Naive thymus-derived CD8-positive, alpha-beta T cell (primary cell): ENCODE results near the gene ZWINT. TPM values are rescaled to one million over a fixed set of nuclear protein-coding genes. Genes with fewer than 3 reads are reported as not detected.

Source experiments
- ATAC-seq, 2 donors: fragments of 150-1000 bp; cut with Tn5 transposase in 1 of 2; sonication (Bioruptor Pico), chemical (Tn5 transposase) in 1 of 2; 1 replicate in 1 of 2; 2 replicates in 1 of 2; pipeline ENCODE4 v1.10.0; 2021; ENCODE audit warnings: mild to moderate bottlenecking in 2 of 2, moderate library complexity in 2 of 2
- POLR2A ChIA-PET: fragments of 350-600 bp; sonication (Branson Sonifier 250); formaldehyde crosslinking; loops from one replicate; lab custom pipeline; 2021; ENCODE audit warnings: antibody characterized with exemption; lab: Charles Lee
- DNase-seq, 10 donors: peaks; one replicate each; pipeline versions ENCODE4 v3.0.0 to v3.0.0-alpha.2; 2020 to 2022
- H3K27ac Mint-ChIP-seq, 10 donors: one replicate each; pipeline ENCODE4 v1.8.0; 2020 to 2022; ENCODE audit warnings: mild to moderate bottlenecking in 10 of 10, mixed read lengths in 10 of 10, moderate library complexity in 4 of 10, inconsistent platforms in 1 of 10
- H3K27me3 Mint-ChIP-seq, 5 donors: one replicate each; pipeline ENCODE4 v1.8.0; 2021 to 2022; ENCODE audit warnings: mixed read lengths in 5 of 5
- H3K36me3 Mint-ChIP-seq, 3 donors: one replicate each; pipeline ENCODE4 v1.8.0; 2020 to 2022; ENCODE audit warnings: mixed read lengths in 3 of 3, mild to moderate bottlenecking in 2 of 3, inconsistent platforms in 1 of 3
- H3K4me1 Mint-ChIP-seq, 4 donors: one replicate each; pipeline ENCODE4 v1.8.0; 2021 to 2022; ENCODE audit warnings: mixed read lengths in 4 of 4
- H3K4me3 Mint-ChIP-seq, 10 donors: one replicate each; pipeline ENCODE4 v1.8.0; 2020 to 2022; ENCODE audit warnings: mild to moderate bottlenecking in 10 of 10, mixed read lengths in 10 of 10, moderate library complexity in 6 of 10, inconsistent platforms in 1 of 10
- H3K9me3 Mint-ChIP-seq, 9 donors: one replicate each; pipeline ENCODE4 v1.8.0; 2020 to 2022; ENCODE audit warnings: mixed read lengths in 9 of 9, mild to moderate bottlenecking in 3 of 9, inconsistent platforms in 1 of 9, moderate library complexity in 1 of 9
- polyA plus RNA-seq, 3 donors: library from polyadenylated mRNA; unstranded; fragments of 300-500 nt; fragmentation: Illumina TruSeq; gene quantifications; one replicate each; pipeline ENCODE4 v1.2.3, GENCODE V29; 2021
- total RNA-seq, 8 experiments: library from RNA in 2 of 8; stranded (reverse) in 2 of 8; gene quantifications; one replicate each; pipeline ENCODE4 v1.2.3 and lab custom pipeline; 2021 to 2026

The ZWINT gene
- total and polyA plus RNA-seq, 5 experiments from 2014 or later: 3.3 to 7.9 (median 6.3) TPM

DNA sequence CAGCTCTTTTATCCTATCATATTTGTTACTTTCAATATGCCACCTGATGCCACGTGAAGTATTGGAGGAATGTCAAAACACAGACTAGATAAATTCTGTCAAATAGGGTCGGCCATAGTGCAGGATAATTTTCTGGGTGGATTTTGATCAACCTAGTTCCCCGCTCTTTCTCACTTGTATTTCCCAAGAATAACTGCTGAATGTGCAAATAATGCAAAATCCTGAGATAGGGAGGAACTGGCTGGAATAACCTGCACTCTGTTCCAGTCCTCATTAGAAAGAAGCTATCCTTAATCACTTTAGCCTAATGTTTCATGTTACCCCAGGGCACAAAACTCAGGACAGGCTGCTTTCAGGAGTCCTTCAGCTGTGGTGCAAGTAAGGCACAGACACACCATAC lies 33.9 kb downstream of the ZWINT start:
- no peaks in the 10 kb centered on the region for H3K27me3 Mint-ChIP-seq
- ATAC-seq (no peak), DNase-seq (no peak)
- H3K27ac Mint-ChIP-seq: no peak overlapping the region
- no peaks in the 10 kb centered on the region for H3K36me3 Mint-ChIP-seq
- H3K4me1 Mint-ChIP-seq: no peaks in the 10 kb centered on the region
- peaks cover 0 to 10% (median 0%) of the 10 kb centered on the region in 9 donors for H3K9me3 Mint-ChIP-seq
- POLR2A ChIA-PET: no interaction called here
- no peak overlapping the region for H3K4me3 Mint-ChIP-seq

DNA sequence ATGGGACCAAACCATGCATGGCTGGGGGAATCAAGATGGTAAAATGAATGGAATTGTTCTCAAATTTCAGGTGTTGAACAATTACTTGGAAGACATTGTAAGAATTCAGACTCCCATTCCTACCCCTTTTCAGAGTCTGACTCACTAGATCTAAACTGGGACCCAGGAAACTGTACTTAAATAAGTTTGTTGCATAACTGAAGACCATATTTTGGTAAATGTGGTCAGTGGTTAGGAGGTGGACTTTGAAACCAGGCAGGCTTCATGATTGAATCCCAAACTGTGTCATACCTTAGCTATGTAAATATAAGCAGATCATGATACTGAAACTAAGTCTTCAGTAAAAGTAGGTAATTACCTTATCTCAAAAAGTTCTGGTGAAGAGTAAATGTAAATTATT lies 41.7 kb downstream of the ZWINT start:
- no peaks in the 10 kb centered on the region for H3K36me3 Mint-ChIP-seq
- H3K4me1 Mint-ChIP-seq: no peaks in the 10 kb centered on the region
- POLR2A ChIA-PET: no interaction called here
- no peak for ATAC-seq
- no peak for DNase-seq
- H3K27me3 Mint-ChIP-seq: no peaks in the 10 kb centered on the region
- peaks cover 0 to 16% (median 0%) of the 10 kb centered on the region in 9 donors for H3K9me3 Mint-ChIP-seq
- H3K27ac Mint-ChIP-seq: no peak overlapping the region
- H3K4me3 Mint-ChIP-seq: no peak overlapping the region

DNA sequence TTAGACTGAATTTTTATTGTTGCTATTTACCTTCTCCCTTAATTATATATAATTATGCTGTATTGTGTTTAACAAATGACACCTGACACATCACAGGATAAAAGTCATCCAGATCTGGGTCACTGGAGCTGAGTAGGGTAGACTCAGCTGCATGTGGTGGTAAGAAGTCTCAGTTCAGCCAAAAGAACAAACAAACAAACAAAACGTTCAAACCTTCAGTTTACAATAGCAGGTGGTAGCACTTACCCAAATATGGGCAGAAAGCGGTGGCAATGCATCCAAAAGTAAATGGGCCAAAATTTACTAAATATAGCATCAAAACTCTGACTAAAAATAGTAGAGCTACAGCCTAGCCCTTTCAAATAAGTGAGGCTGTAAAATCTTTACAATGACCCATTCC lies 42.2 kb downstream of the ZWINT start:
- Mint-ChIP-seq H3K27ac (no peak overlapping the region), H3K4me3 (no peak overlapping the region), H3K27me3 (no peaks in the 10 kb centered on the region), H3K4me1 (no peaks in the 10 kb centered on the region), H3K36me3 (no peaks in the 10 kb centered on the region), H3K9me3 (peaks cover 0 to 16% (median 0%) of the 10 kb centered on the region in 9 donors)
- POLR2A ChIA-PET: no interaction called here
- ATAC-seq: no peak
- DNase-seq: no peak

DNA sequence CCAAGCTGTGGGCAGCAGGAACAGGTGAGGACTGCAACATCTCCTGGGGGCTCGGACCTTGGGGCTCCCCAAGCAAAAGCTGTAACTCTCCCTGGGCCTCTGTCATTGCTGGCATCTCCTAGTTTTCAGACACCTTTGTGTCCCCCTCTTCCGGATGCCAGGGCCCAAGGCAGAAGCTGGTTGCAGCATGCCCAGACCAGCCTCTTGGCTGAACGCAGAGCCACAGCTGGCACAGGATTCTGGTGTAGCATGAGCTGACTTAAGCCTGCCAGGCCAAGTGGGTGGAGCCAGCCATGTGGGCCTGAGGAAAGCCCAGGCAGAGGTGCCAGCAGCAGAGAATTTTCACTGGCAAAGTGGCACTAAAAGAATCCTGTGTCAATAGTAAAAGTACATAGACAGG lies 43.5 kb downstream of the ZWINT start:
- POLR2A ChIA-PET: no interaction called here
- Mint-ChIP-seq H3K27me3 (no peaks in the 10 kb centered on the region), H3K4me3 (no peak overlapping the region), H3K27ac (no peak overlapping the region), H3K4me1 (no peaks in the 10 kb centered on the region), H3K36me3 (no peaks in the 10 kb centered on the region), H3K9me3 (peaks cover 0 to 13% (median 0%) of the 10 kb centered on the region in 9 donors)
- DNase-seq: no peak
- no peak for ATAC-seq

DNA sequence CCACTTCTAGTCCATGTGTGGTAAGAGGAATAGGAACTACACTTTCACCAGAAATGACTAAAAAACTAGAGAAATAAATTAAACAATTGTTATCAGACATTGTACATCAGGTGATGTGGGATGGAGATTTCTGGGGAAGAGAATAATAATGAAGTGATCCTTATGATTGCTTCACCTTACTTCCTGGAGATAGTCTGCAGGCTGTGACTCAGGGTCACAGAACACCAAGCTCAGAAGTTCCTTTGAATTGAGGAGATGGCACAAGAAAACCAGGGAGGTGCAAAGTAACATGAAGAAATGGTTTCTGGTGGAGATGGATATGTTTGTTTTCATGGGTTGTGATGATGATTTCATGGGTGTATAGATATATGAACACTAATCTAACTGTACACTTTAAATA lies 44.5 kb downstream of the ZWINT start:
- no peak overlapping the region for H3K4me3 Mint-ChIP-seq
- H3K36me3 Mint-ChIP-seq: no peaks in the 10 kb centered on the region
- H3K27ac Mint-ChIP-seq: no peak overlapping the region
- POLR2A ChIA-PET: no interaction called here
- no peaks in the 10 kb centered on the region for H3K27me3 Mint-ChIP-seq
- peaks cover 0 to 13% (median 0%) of the 10 kb centered on the region in 9 donors for H3K9me3 Mint-ChIP-seq
- H3K4me1 Mint-ChIP-seq: no peaks in the 10 kb centered on the region
- DNase-seq: no peak
- ATAC-seq: no peak
